Peyer's patch (tissue), 4 donors: ENCODE results near the gene LSMEM2.

Experiments used
- CTCF ChIP-seq, 6 experiments: fragments of 450-650 bp in 4 of 6; fragments of 200-600 bp in 2 of 6; sonication (generic) in 1 of 6; IDR thresholded peaks; one replicate each; pipeline ENCODE4 v1.5.1; 2017 to 2019; ENCODE audit warnings: antibody characterized with exemption in 6 of 6, mild to moderate bottlenecking in 3 of 6, moderate library complexity in 1 of 6
- POLR2A ChIP-seq, 2 donors: fragments of 450-650 bp; IDR thresholded peaks; one replicate each; pipeline ENCODE4 v1.5.1; 2017; ENCODE audit warnings: antibody characterized with exemption in 2 of 2, mild to moderate bottlenecking in 2 of 2, moderate library complexity in 2 of 2

- no peak for TF ChIP-seq CTCF (IDR thresholded peaks at IDR 0.05)
- TF ChIP-seq POLR2A (IDR thresholded peaks at IDR 0.05) = no peak
These were observed 7.7 kb downstream of the LSMEM2 start for GRCh38 chr3:50286322-50287227.
